Breast epithelium (tissue), 3 donors: Measurements from ENCODE around the gene CXXC4.

Source experiments
- CTCF ChIP-seq, 3 donors: fragments of 450-650 bp; IDR thresholded peaks; one replicate each; pipeline ENCODE4 v1.5.1; 2016 to 2017; ENCODE audit warnings: antibody characterized with exemption in 3 of 3, mild to moderate bottlenecking in 3 of 3, moderate library complexity in 3 of 3
- POLR2AphosphoS5 ChIP-seq, 3 donors: sonication (generic); formaldehyde crosslinking; IDR thresholded peaks; one replicate each; pipeline ENCODE4 v1.6.1; 2017; ENCODE audit warnings: antibody characterized with exemption in 3 of 3

DNA sequence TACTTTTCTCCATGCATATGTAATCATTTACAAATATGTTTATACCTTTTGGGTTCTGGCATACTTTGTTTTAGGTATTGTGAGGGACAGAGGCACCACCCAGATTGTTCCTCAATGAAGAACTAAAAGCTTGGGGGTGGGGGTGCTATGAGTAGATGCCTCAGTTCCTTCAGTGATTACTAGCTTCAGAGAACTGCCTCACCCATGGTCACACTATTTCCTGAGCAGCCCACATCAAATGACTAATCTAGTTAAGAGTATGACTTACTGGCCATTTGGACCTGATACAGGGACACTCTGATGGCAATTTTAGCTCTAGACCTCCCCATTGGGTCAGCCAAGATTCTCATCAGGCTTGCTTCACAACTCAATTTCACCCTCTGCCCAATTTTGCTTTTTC is 22.2 kb upstream of the CXXC4 start:
- TF ChIP-seq CTCF (IDR thresholded peaks at IDR 0.05) (no peak), POLR2AphosphoS5 (IDR thresholded peaks at IDR 0.05) (no peak)
